Ishikawa (cell line): Measurements from ENCODE around the gene FAM174C.

Experiments used
- CEBPB ChIP-seq: IDR thresholded peaks from 2 replicates; pipeline ENCODE4 v1.6.1; 2012
- CREB1 ChIP-seq: IDR thresholded peaks from 2 replicates; pipeline ENCODE4 v1.6.1; 2012; ENCODE audit warnings: low read depth
- EGR1 ChIP-seq: IDR thresholded peaks from 2 replicates; pipeline ENCODE4 v1.6.1; 2012
- EP300 ChIP-seq: IDR thresholded peaks from 2 replicates; pipeline ENCODE4 v1.6.1; 2012; ENCODE audit warnings: borderline replicate concordance
- FOXM1 ChIP-seq: IDR thresholded peaks from 2 replicates; pipeline ENCODE4 v1.6.1; 2012; ENCODE audit warnings: low read depth, borderline replicate concordance
- MAX ChIP-seq: IDR thresholded peaks from 2 replicates; pipeline ENCODE4 v1.6.1; 2012
- NFIC ChIP-seq: IDR thresholded peaks from 2 replicates; pipeline ENCODE4 v1.6.1; 2012
- RAD21 ChIP-seq: IDR thresholded peaks from 2 replicates; pipeline ENCODE4 v1.6.1; 2012; ENCODE audit warnings: low read depth
- REST ChIP-seq: IDR thresholded peaks from 2 replicates; pipeline ENCODE4 v1.6.1; 2012; ENCODE audit warnings: low read depth, mild to moderate bottlenecking
- TAF1 ChIP-seq: IDR thresholded peaks from 2 replicates; pipeline ENCODE4 v1.6.1; 2012; ENCODE audit warnings: low read depth, mild to moderate bottlenecking
- TCF12 ChIP-seq: IDR thresholded peaks from 2 replicates; pipeline ENCODE4 v1.6.1; 2012; ENCODE audit warnings: low read depth
- TEAD4 ChIP-seq: IDR thresholded peaks from 2 replicates; pipeline ENCODE4 v1.6.1; 2012
- USF1 ChIP-seq: IDR thresholded peaks from 2 replicates; pipeline ENCODE4 v1.6.1; 2012
- YY1 ChIP-seq: IDR thresholded peaks from 2 replicates; pipeline ENCODE4 v1.6.1; 2012; ENCODE audit warnings: low read depth
- ZBTB7A ChIP-seq: IDR thresholded peaks from 2 replicates; pipeline ENCODE4 v1.6.1; 2012; ENCODE audit warnings: low read depth

FAM174C gene

GRCh38 chr19:1281569-1282287 is 6.4 kb downstream of the FAM174C start:
- TF ChIP-seq MAX (no peak), TAF1 (no peak), EP300 (no peak), TCF12 (no peak), EGR1 (no peak), TEAD4 (no peak), CEBPB (no peak), YY1 (no peak), ZBTB7A (no peak), REST (no peak), USF1 (no peak), FOXM1 (no peak), CREB1 (no peak), RAD21 (no peak), NFIC (no peak)

- TF ChIP-seq EGR1 (no peak), ZBTB7A (peak; percentile 41; the same call in 1 of the 2 replicates)
Measured at GRCh38 chr19:1282588-1283206, 7.4 kb downstream of the FAM174C start.

GRCh38 chr19:1283207-1283916 is 8.0 kb downstream of the FAM174C start:
- TF ChIP-seq REST (no peak), FOXM1 (no peak), TEAD4 (no peak), RAD21 (no peak), USF1 (no peak), TCF12 (no peak), CEBPB (no peak), EGR1 (no peak), CREB1 (no peak), EP300 (no peak), TAF1 (no peak), MAX (no peak), ZBTB7A (no peak), NFIC (no peak), YY1 (no peak)

- TF ChIP-seq TAF1 (no peak), TEAD4 (no peak), ZBTB7A (no peak), EP300 (no peak), EGR1 (no peak), TCF12 (no peak), CEBPB (no peak), REST (no peak), CREB1 (no peak), NFIC (no peak), YY1 (no peak), USF1 (no peak), RAD21 (no peak), FOXM1 (no peak), MAX (no peak)
Measured at GRCh38 chr19:1283917-1284292, 8.6 kb downstream of the FAM174C start.
